ENCODE data around the gene TSG101. TPM values are rescaled to one million over a fixed set of nuclear protein-coding genes. Genes with fewer than 3 reads are reported as not detected.

The TSG101 gene
- polyA plus RNA-seq (2011; rRNA removed) (118 and 125 TPM in 2 replicates), polyA minus RNA-seq (2011; rRNA and poly(A)+ RNA removed) (112 and 114 TPM in 2 replicates)

GRCh38 chr11:18526521-18527296 lies at the start of gene TSG101:
Gene TSG101 (minus strand): TSS chr11:18526942. CDS start chr11:18526816, 126 bp downstream.
- Histone ChIP-seq H3K4me3 (ENCODE audit: low read depth, low read length) (peak within 1 kb of the TSS; percentile 73), H3K27me3 (ENCODE audit: control insufficient read depth, insufficient read depth, low read length) (no peaks in the 10 kb centered on the region), H3K9me3 (ENCODE audit: control insufficient read depth, insufficient read depth, low read length) (no peaks in the 10 kb centered on the region; the same call in 1 of the 2 replicates), H3K27ac (ENCODE audit: low read depth, low read length) (peak within 1 kb of the TSS; percentile 88)
- TF ChIP-seq CTCF (IDR thresholded peaks at IDR 0.05; ENCODE audit: low read depth, low read length), result no peak
- POLR2A ChIA-PET, result interaction anchor here (0.6 to 1.6 kb wide), 4 partner anchors 16 to 194 kb away, joined by 3 to 6 read pairs (median 4); partner anchors contain the start of gene LDHA
- DNase-seq (ENCODE audit: low read depth, low spot score), result peak; percentile 82
- CTCF ChIA-PET, result interaction anchor here (0.7 to 1.6 kb wide), 5 partner anchors 195 to 283 kb away, joined by 3 to 9 read pairs (median 4); no protein-coding TSS in a partner anchor

GRCh38 chr11:18575361-18575760 lies 48.6 kb upstream of the TSG101 start:
- POLR2A ChIA-PET, result no interaction called here
- Histone ChIP-seq H3K27me3 (ENCODE audit: control insufficient read depth, insufficient read depth, low read length) (no peaks in the 10 kb centered on the region), H3K4me3 (ENCODE audit: low read depth, low read length) (no peak overlapping the region), H3K27ac (ENCODE audit: low read depth, low read length) (no peak overlapping the region), H3K9me3 (ENCODE audit: control insufficient read depth, insufficient read depth, low read length) (no peaks in the 10 kb centered on the region)
- no peak for DNase-seq (ENCODE audit: low read depth, low spot score)
- CTCF ChIA-PET, result no interaction called here
- TF ChIP-seq CTCF (IDR thresholded peaks at IDR 0.05; ENCODE audit: low read depth, low read length), result no peak

GRCh38 chr11:18567081-18567480 lies 40.3 kb upstream of the TSG101 start:
- H3K4me3 ChIP-seq (ENCODE audit: low read depth, low read length), result no peak overlapping the region
- H3K27me3 ChIP-seq (ENCODE audit: control insufficient read depth, insufficient read depth, low read length), result no peaks in the 10 kb centered on the region
- H3K27ac ChIP-seq (ENCODE audit: low read depth, low read length), result no peak overlapping the region
- ChIA-PET POLR2A (no interaction called here), CTCF (interaction anchor here (1.2 to 1.3 kb wide), 2 partner anchors 19 to 27 kb away, joined by 3 to 4 read pairs; no protein-coding TSS in a partner anchor)
- no peak for TF ChIP-seq CTCF (IDR thresholded peaks at IDR 0.05; ENCODE audit: low read depth, low read length)
- no peaks in the 10 kb centered on the region for H3K9me3 ChIP-seq (ENCODE audit: control insufficient read depth, insufficient read depth, low read length)
- DNase-seq (ENCODE audit: low read depth, low spot score), result no peak

GRCh38 chr11:18566406-18566805 lies 39.7 kb upstream of the TSG101 start:
- POLR2A ChIA-PET, result interaction anchor here (0.6 kb wide), 1 partner anchor 69 kb away, joined by 5 read pairs; no protein-coding TSS in a partner anchor
- H3K27ac ChIP-seq (ENCODE audit: low read depth, low read length), result no peak overlapping the region
- H3K4me3 ChIP-seq (ENCODE audit: low read depth, low read length), result no peak overlapping the region
- no peaks in the 10 kb centered on the region for H3K9me3 ChIP-seq (ENCODE audit: control insufficient read depth, insufficient read depth, low read length)
- TF ChIP-seq CTCF (IDR thresholded peaks at IDR 0.05; ENCODE audit: low read depth, low read length), result no peak
- H3K27me3 ChIP-seq (ENCODE audit: control insufficient read depth, insufficient read depth, low read length), result no peaks in the 10 kb centered on the region
- CTCF ChIA-PET, result interaction anchor here (1.3 kb wide), 1 partner anchor 26 kb away, joined by 4 read pairs; no protein-coding TSS in a partner anchor
- no peak for DNase-seq (ENCODE audit: low read depth, low spot score)

GRCh38 chr11:18564149-18564548 lies 37.4 kb upstream of the TSG101 start:
- ChIA-PET CTCF (interaction anchor here (0.6 to 1.2 kb wide), 3 partner anchors 163 to 333 kb away, joined by 3 to 4 read pairs (median 3); no protein-coding TSS in a partner anchor), POLR2A (no interaction called here)
- Histone ChIP-seq H3K27me3 (ENCODE audit: control insufficient read depth, insufficient read depth, low read length) (no peaks in the 10 kb centered on the region), H3K27ac (ENCODE audit: low read depth, low read length) (no peak overlapping the region), H3K9me3 (ENCODE audit: control insufficient read depth, insufficient read depth, low read length) (no peaks in the 10 kb centered on the region), H3K4me3 (ENCODE audit: low read depth, low read length) (no peak overlapping the region)
- TF ChIP-seq CTCF (IDR thresholded peaks at IDR 0.05; ENCODE audit: low read depth, low read length), result no peak
- DNase-seq (ENCODE audit: low read depth, low spot score), result no peak
